HG02588 (cell line): ENCODE data around the gene PDE3A.

Experiments used
- ATAC-seq: cut with Tn5 transposase; IDR thresholded peaks from one replicate; pipeline ENCODE4 v1.9.1; 2021; ENCODE audit warnings: mild to moderate bottlenecking, moderate library complexity; ENCODE audit not compliant: unreplicated experiment

PDE3A gene

GRCh38 chr12:20657496-20657895 lies 289.2 kb downstream of the PDE3A start:
- no peak for ATAC-seq

- no peak for ATAC-seq
These were observed 313.0 kb downstream of the PDE3A start for GRCh38 chr12:20681334-20681733.

- ATAC-seq, result no peak
These were observed 326.9 kb downstream of the PDE3A start, which contains the start of gene SLCO1C1 for GRCh38 chr12:20695232-20695631. SLCO1C1 (plus strand) TSS chr12:20695332; CDS start chr12:20699577, 4,245 bp downstream.

GRCh38 chr12:20696181-20696905 lies 328.0 kb downstream of the PDE3A start:
- ATAC-seq, result no peak

GRCh38 chr12:20701106-20701505 lies 332.8 kb downstream of the PDE3A start:
- ATAC-seq, result no peak

- no peak for ATAC-seq
These were observed 336.5 kb downstream of the PDE3A start for GRCh38 chr12:20704860-20705259.

- no peak for ATAC-seq
These were observed 343.5 kb downstream of the PDE3A start for GRCh38 chr12:20711846-20712245.

GRCh38 chr12:20716037-20716436 lies 347.7 kb downstream of the PDE3A start:
- no peak for ATAC-seq

- no peak for ATAC-seq
These were observed 348.6 kb downstream of the PDE3A start for GRCh38 chr12:20716985-20717384.

GRCh38 chr12:20718294-20718693 lies 350.0 kb downstream of the PDE3A start:
- no peak for ATAC-seq

GRCh38 chr12:20722142-20722541 lies 353.8 kb downstream of the PDE3A start:
- no peak for ATAC-seq

- ATAC-seq, result no peak
These were observed 362.9 kb downstream of the PDE3A start for GRCh38 chr12:20731274-20731673.
